ENCODE measurements around the gene SCAMP4.

The SCAMP4 gene

GRCh38 chr19:1862068-1862423 is 43.2 kb upstream of the SCAMP4 start:
- Mint-ChIP-seq H3K4me3 (peak overlapping the region; percentile 85), H3K9me3 (no peaks in the 10 kb centered on the region), H3K36me3 (ENCODE audit: low read depth) (no peaks in the 10 kb centered on the region), H3K27ac (no peak overlapping the region), H3K27me3 (ENCODE audit: low read depth, poor library complexity) (peaks cover 46% of the 10 kb centered on the region), H3K4me1 (peaks cover 20% of the 10 kb centered on the region)
- DNase-seq: peak; percentile 43
- no peak for TF ChIP-seq CTCF (IDR thresholded peaks at IDR 0.05)

GRCh38 chr19:1862424-1863327 is 42.5 kb upstream of the SCAMP4 start:
- Mint-ChIP-seq H3K4me3 (peak overlapping the region; percentile 85), H3K9me3 (no peaks in the 10 kb centered on the region), H3K4me1 (peaks cover 20% of the 10 kb centered on the region), H3K27ac (no peak overlapping the region), H3K27me3 (ENCODE audit: low read depth, poor library complexity) (peaks cover 46% of the 10 kb centered on the region), H3K36me3 (ENCODE audit: low read depth) (no peaks in the 10 kb centered on the region)
- peak; percentile 64 for DNase-seq
- no peak for TF ChIP-seq CTCF (IDR thresholded peaks at IDR 0.05)

GRCh38 chr19:1863328-1863637 is 41.9 kb upstream of the SCAMP4 start, which contains the start of gene KLF16:
Gene KLF16, minus strand, starts transcription at chr19:1863579. Its CDS starts 82 bp downstream, at chr19:1863497.
- no peak for TF ChIP-seq CTCF (IDR thresholded peaks at IDR 0.05)
- Mint-ChIP-seq H3K27me3 (ENCODE audit: low read depth, poor library complexity) (peaks cover 46% of the 10 kb centered on the region), H3K4me1 (peaks cover 20% of the 10 kb centered on the region), H3K9me3 (no peaks in the 10 kb centered on the region), H3K4me3 (peak within 1 kb of the TSS; percentile 85), H3K27ac (no peak within 1 kb of the TSS), H3K36me3 (ENCODE audit: low read depth) (no peaks in the 10 kb centered on the region)
- DNase-seq: no peak

- H3K36me3 Mint-ChIP-seq (ENCODE audit: low read depth): no peaks in the 10 kb centered on the region
- TF ChIP-seq CTCF (IDR thresholded peaks at IDR 0.05): no peak
- H3K27ac Mint-ChIP-seq: no peak overlapping the region
- peak; percentile 94 for DNase-seq
- peaks cover 41% of the 10 kb centered on the region for H3K27me3 Mint-ChIP-seq (ENCODE audit: low read depth, poor library complexity)
- H3K4me1 Mint-ChIP-seq: peaks cover 20% of the 10 kb centered on the region
- H3K9me3 Mint-ChIP-seq: no peaks in the 10 kb centered on the region
- peak overlapping the region; percentile 76 for H3K4me3 Mint-ChIP-seq
Observed at GRCh38 chr19:1863638-1864479, 41.3 kb upstream of the SCAMP4 start.

- H3K4me1 Mint-ChIP-seq: peaks cover 13% of the 10 kb centered on the region
- H3K36me3 Mint-ChIP-seq (ENCODE audit: low read depth): no peaks in the 10 kb centered on the region
- peak overlapping the region; percentile 76 for H3K4me3 Mint-ChIP-seq
- DNase-seq: peak; percentile 88
- H3K27ac Mint-ChIP-seq: no peak overlapping the region
- no peaks in the 10 kb centered on the region for H3K9me3 Mint-ChIP-seq
- peak; percentile 79 for TF ChIP-seq CTCF (IDR thresholded peaks at IDR 0.05)
- H3K27me3 Mint-ChIP-seq (ENCODE audit: low read depth, poor library complexity): peaks cover 33% of the 10 kb centered on the region
Observed at GRCh38 chr19:1864480-1865171, 40.6 kb upstream of the SCAMP4 start.
